Psoas muscle (tissue), 8 donors: Measurements from ENCODE around the gene APOM. TPM values are rescaled to one million over a fixed set of nuclear protein-coding genes. Genes with fewer than 3 reads are reported as not detected.

ENCODE experiments used
- ATAC-seq, 4 donors: fragments of 200-7000 bp; cut with Tn5 transposase; one replicate each; pipeline ENCODE4 v1.9.1; 2020; ENCODE audit warnings: moderate library complexity in 3 of 4, mild to moderate bottlenecking in 2 of 4
- DNase-seq, 2 donors: peaks; one replicate each; pipeline ENCODE4 v3.0.0-alpha.2; 2020
- H3K27ac ChIP-seq: fragments of 200-600 bp; one replicate; pipeline ENCODE4 v1.8.0; 2022
- H3K27me3 ChIP-seq, 3 donors: fragments of 200-600 bp in 1 of 3; one replicate each; pipeline versions ENCODE4 v1.6.1 to v1.8.0; 2013 to 2022; ENCODE audit warnings: low read length in 2 of 3, mild to moderate bottlenecking in 2 of 3, moderate library complexity in 1 of 3; ENCODE audit not compliant: insufficient read depth in 3 of 3
- H3K36me3 ChIP-seq, 2 donors: fragments of 200-600 bp in 1 of 2; one replicate each; pipeline versions ENCODE4 v1.6.1 to v1.8.0; 2013 to 2022; ENCODE audit warnings: low read depth in 1 of 2, mild to moderate bottlenecking in 1 of 2, moderate library complexity in 1 of 2; ENCODE audit not compliant: insufficient read depth in 1 of 2
- H3K4me1 ChIP-seq: fragments of 200-600 bp; one replicate; pipeline ENCODE4 v1.8.0; 2022
- H3K4me3 ChIP-seq: fragments of 200-600 bp; one replicate; pipeline ENCODE4 v1.8.0; 2022; ENCODE audit warnings: mild to moderate bottlenecking
- H3K9me3 ChIP-seq: fragments of 200-600 bp; one replicate; pipeline ENCODE4 v1.8.0; 2022
- WGBS, 3 donors: extraction: QIAGEN DNeasy Blood & Tissue Kit; methylation state at CpG; one replicate each; pipeline versions ENCODE4 v1.1.6 to v1.1.7; 2013; 5-methylcytosine and 5-hydroxymethylcytosine counted together
- intact Hi-C, 2 donors: fragments of 100-400 bp; cut with DNase I; formaldehyde crosslinking; loops; one replicate each; pipeline versions ENCODE4 v1.11.0 to v1.14.2; 2022
- polyA plus RNA-seq, 3 donors: library from polyadenylated mRNA; stranded (reverse); fragments of 200-250 nt; gene quantifications; one replicate each; pipeline ENCODE4 v1.2.3, GENCODE V29; 2013
- total RNA-seq, 4 donors: library from RNA; stranded (reverse); fragmentation: NEBNext Ultra II Directional in 2 of 4; extraction: Animal tissue kit (Norgen Biotek cat#: 25700) in 2 of 4; gene quantifications; one replicate each; pipeline versions ENCODE4 v1.2.1 to v1.2.4, GENCODE V29; 2021 to 2023
- TF ChIP-seq, protein P1 (sequence below): fragments of 200-600 bp; IDR thresholded peaks from one replicate; pipeline ENCODE4 v1.8.0; 2022; ENCODE audit warnings: antibody characterized with exemption
- donor health status: healthy with polysubstance abuse.
- donor health status: DM: no; HTN: no; CAD: no; lungs with moderate emphysema.
- donor health status: Bipolar disorder and iron deficiency.
- donor health status: healthy.
- donor health status: DM: yes; HTN: yes; CAD: no.
- donor health status: DM: no; HTN: no; CAD: no.
- donor health status: DM: no; HTN: no; CAD: no.
- donor health status: DM: yes; HTN: yes; CAD: no.

Gene APOM
- total and polyA plus RNA-seq, 7 donors: 1.8 to 3.5 (median 2.3) TPM

DNA sequence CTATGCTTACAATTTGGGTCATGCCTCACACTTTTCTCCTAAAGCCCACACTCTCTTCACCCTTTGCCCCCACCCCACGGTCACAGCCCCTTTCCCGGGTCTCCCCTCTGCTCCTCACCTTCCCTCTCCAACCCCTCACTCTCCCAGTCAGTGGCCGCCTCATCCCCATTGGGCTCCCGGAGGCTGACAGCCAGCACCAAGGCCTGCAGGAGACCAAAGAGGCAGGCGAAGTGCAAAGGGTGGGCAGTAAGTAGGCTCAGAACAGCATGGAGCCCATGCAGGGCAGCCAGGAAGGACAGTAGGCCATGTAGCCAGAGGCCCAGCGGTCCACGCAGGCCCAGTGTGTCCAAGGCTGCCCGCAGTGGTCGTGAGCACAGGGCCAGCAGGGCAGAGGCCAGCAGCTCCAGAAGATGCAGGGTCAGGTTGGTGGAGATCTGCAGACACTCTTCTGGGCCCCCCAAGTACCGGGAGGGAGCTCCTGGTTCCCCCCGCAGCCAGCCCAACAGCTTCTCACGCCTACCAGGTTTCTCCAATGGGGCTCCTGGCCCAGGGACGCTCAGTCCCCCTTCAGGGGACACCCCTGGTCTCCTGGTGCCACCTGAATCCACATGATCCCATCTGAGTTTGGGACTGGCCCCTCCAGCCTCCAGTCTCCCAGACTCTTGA is 3.4 kb downstream of the APOM start:
- Histone ChIP-seq H3K27ac (peak overlapping the region; percentile 94), H3K36me3 (peaks cover 3 to 48% of the 10 kb centered on the region in 2 donors), H3K4me3 (peak overlapping the region; percentile 79), H3K9me3 (no peaks in the 10 kb centered on the region), H3K4me1 (peaks cover 47% of the 10 kb centered on the region), H3K27me3 (no peaks in the 10 kb centered on the region)
- ATAC-seq: no peak
- WGBS, 3 donors: 72 to 84% (median 79%) methylated on average over 12 to 13 of the region's 13 CpGs
- TF ChIP-seq, protein P1, sequence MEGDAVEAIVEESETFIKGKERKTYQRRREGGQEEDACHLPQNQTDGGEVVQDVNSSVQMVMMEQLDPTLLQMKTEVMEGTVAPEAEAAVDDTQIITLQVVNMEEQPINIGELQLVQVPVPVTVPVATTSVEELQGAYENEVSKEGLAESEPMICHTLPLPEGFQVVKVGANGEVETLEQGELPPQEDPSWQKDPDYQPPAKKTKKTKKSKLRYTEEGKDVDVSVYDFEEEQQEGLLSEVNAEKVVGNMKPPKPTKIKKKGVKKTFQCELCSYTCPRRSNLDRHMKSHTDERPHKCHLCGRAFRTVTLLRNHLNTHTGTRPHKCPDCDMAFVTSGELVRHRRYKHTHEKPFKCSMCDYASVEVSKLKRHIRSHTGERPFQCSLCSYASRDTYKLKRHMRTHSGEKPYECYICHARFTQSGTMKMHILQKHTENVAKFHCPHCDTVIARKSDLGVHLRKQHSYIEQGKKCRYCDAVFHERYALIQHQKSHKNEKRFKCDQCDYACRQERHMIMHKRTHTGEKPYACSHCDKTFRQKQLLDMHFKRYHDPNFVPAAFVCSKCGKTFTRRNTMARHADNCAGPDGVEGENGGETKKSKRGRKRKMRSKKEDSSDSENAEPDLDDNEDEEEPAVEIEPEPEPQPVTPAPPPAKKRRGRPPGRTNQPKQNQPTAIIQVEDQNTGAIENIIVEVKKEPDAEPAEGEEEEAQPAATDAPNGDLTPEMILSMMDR: no peak
- intact Hi-C loops: no loop called here
- no peak for DNase-seq

DNA sequence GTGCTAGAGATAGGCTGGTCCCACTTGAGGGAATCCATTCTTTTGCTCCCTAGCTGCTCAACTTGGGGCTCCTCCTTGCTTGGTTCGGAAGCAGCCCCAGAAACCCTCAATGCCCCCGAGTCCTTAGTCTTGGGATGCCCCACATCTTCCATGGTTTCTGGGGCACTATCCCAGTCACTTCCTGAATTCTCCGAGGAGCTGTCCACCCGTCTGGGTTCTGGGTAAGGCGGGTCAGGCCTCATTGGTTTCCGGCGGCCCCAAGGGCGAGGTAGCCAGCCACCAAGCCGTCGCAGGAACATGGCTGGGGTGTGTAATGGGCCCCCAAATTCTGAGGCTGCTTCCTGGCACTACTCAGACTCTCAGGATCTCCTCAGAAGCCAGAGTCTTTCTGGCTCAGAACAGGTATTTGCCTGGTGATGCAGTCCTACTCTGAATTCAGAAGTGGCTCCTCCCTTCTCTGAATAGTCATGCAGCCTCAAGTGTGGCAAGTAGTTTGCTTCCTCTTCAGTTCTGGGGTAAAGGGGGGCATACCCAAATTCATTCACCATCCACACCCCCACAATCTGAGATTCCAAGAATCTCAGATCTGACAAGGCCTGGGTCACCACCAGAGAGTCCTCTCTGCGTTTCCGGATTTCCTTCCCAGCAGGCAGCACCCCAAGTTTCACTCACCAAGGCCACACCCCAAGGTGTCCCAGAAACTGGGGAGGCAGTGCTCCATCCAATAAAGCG is 4.1 kb downstream of the APOM start:
- DNase-seq (no peak), ATAC-seq (peak in 3 of 4 donors; percentile 3 to 16 (median 16))
- peaks cover 3 to 48% of the 10 kb centered on the region in 2 donors for H3K36me3 ChIP-seq
- intact Hi-C loops: loop anchor here in 1 of 2 donors (5.0 kb wide), 1 partner anchor 113 kb away; the partner anchor contains the start of genes ATP6V1G2 and NFKBIL1
- no peaks in the 10 kb centered on the region for H3K27me3 ChIP-seq
- H3K4me3 ChIP-seq: peak overlapping the region; percentile 79
- WGBS, 3 donors: 15 to 22% (median 18%) methylated on average over 13 of the region's 13 CpGs
- H3K27ac ChIP-seq: peak overlapping the region; percentile 94
- H3K9me3 ChIP-seq: no peaks in the 10 kb centered on the region
- peaks cover 51% of the 10 kb centered on the region for H3K4me1 ChIP-seq
- TF ChIP-seq, protein P1: no peak

DNA sequence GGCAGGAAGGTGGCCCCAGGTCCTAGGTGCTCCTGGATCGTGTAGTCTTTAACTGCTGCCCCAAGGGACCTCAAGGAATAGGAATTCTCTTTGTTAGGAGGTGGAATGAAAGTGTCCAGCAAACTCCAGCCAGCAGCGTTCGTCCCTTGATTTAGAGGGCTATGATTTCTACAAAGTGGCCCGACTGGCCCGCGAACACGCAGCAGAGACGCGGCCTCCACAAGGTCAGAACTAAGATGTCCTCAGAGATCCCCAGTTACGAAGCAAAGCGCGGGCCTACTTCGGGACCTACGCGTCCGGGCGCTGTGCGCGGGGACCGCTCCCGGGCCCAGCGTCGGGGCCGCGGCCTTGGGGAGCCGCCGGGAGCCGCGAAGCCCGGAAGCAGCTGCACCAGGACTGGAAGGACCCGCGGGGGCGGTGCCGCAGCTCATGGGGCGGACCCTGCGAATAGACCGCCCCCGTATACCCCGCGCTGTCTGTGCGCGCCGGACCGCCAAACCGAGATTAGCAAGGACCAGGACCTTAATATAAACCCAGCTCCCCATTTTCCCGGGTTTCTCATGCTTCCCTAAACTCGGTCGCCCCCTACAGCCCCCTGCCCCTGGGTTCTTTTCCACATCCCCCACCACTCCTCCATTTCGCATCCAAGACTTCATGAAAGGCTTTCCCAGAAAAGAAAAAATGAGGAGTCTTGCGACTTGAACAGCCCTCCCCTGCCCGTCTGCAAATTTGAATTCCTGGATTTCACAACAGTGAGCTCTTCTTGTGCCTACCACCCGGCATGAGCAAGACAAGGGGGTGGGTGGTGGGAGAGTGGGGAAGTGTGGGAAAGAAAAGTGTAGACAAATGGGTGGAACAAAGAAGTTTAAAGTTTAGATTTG is 4.9 kb downstream of the APOM start, which contains the start of gene C6orf47:
C6orf47 (minus strand) TSS at position 398 of the 881 bp plus-strand sequence. CDS start 831 bp downstream, outside the sequence.
- Histone ChIP-seq H3K4me3 (peak within 1 kb of the TSS; percentile 79), H3K27ac (peak within 1 kb of the TSS; percentile 94), H3K36me3 (peaks cover 3 to 43% of the 10 kb centered on the region in 2 donors), H3K9me3 (no peaks in the 10 kb centered on the region), H3K27me3 (no peaks in the 10 kb centered on the region), H3K4me1 (peaks cover 51% of the 10 kb centered on the region)
- intact Hi-C loops: loop anchor here in 1 of 2 donors (5.0 kb wide), 1 partner anchor 113 kb away; the partner anchor contains the start of genes ATP6V1G2 and NFKBIL1
- ATAC-seq: peak; percentile 78 to 81 (median 79)
- WGBS, 3 donors: 0 to 1% (median 0%) methylated on average over 50 to 52 of the region's 52 CpGs
- DNase-seq: peak; percentile 91
- TF ChIP-seq, protein P1: no peak

DNA sequence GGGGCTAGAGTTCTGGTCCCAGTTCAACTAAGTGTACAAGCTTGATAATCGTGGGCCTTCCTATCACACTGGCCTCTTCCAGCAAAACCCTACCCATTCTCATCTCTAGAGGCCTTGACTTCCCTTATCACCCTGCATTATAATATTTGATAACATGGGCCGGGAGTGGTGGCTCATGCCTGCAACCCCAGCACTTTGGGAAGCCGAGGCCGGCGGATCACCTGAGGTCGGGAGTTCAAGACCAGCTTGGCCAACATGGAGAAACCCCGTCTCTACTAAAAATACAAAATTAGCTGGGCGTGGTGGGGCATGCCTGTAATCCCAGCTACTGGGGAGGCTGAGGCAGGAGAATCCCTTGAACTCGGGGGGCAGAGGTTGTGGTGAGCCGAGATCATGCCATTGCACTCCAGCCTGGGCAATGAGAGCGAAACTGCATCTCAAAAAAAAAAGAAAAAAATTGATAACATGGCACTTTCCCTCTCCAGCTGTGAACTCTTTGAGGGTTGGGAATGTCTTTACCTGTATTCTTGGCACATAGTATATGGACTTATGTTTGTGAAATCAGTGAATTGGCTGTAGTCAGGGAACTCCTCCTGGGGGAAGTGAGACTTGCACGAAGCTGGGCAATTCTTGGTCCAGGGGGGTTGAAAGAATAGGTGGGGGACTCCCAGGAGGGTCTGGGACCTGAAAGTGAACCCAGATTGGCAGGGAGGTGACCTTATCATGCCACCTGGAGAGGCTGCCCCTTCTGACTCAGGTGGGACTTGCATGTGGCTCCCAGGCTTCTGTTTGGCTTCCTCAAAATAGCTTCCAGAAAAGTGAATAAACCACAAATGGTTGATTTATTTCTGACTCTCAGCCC is 5.8 kb downstream of the APOM start:
- TF ChIP-seq, protein P1: no peak
- no peaks in the 10 kb centered on the region for H3K27me3 ChIP-seq
- H3K27ac ChIP-seq: peak overlapping the region; percentile 94
- peaks cover 52% of the 10 kb centered on the region for H3K4me1 ChIP-seq
- intact Hi-C loops: loop anchor here in 1 of 2 donors (5.0 kb wide), 1 partner anchor 114 kb away; the partner anchor contains the start of genes ATP6V1G2 and NFKBIL1
- H3K36me3 ChIP-seq: peaks cover 3 to 36% of the 10 kb centered on the region in 2 donors
- no peak for ATAC-seq
- H3K9me3 ChIP-seq: no peaks in the 10 kb centered on the region
- WGBS, 3 donors: 78 to 81% (median 78%) methylated on average over 12 of the region's 12 CpGs
- H3K4me3 ChIP-seq: peak overlapping the region; percentile 79
- no peak for DNase-seq
